ENCODE data around the gene RPE65.
"Not testable (repeated sequence)": the region's sequence is repeated elsewhere in the genome, so short reads cannot be mapped to it uniquely, and the experiment has no call there.

Gene RPE65

DNA sequence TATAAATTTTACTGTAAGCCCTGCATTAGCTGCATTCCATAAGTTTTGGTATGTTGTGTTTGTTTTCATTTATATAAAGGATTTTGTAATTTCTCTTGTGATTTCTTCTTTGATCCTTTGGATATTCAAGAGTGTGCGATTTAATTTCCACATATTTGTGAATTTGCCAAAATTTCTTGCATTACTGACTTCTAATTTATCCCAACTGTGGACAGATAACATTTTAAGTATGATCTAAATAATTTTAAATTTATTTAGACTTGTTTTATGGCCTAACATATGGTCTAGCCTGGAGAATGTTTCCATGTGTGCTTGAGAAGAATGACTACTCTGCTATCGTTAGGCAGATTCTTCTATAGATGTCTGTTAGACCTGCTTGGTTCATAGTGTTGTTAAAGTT lies 23.2 kb downstream of the RPE65 start:
- no CpG with 5 or more reads among the region's 2 CpGs for WGBS (ENCODE audit: insufficient coverage, insufficient read length)
- Histone ChIP-seq H3K4me3 (ENCODE audit: low read length) (no peak overlapping the region), H3K4me1 (ENCODE audit: control insufficient read depth, insufficient read depth, low read length) (no peaks in the 10 kb centered on the region), H3K27me3 (ENCODE audit: control insufficient read depth, insufficient read depth, low read length) (no peaks in the 10 kb centered on the region), H3K27ac (ENCODE audit: low read length) (no peak overlapping the region), H3K36me3 (ENCODE audit: control insufficient read depth, insufficient read depth, low read length) (no peaks in the 10 kb centered on the region), H3K9me3 (ENCODE audit: control insufficient read depth, insufficient read depth, low read length) (no peaks in the 10 kb centered on the region)
- DNase-seq (ENCODE audit: low read depth, low spot score) = no peak

DNA sequence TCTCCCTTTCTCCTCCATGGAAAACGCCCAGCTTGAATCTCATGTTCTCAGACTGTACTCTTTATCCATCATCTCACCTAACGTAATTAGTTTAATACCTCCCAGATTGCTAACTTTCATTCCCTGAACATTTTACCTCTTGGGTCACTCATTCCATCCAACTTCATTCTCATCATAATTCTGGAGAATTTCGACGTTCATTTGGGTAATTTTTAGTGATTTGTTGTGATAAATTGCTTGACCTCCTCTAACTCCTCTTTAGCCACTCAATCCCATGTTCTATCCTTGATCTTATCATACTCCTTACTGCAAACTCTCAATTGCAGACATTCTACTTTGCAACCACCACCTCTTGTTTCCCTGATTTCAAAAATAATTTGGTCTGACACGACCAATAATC lies 28.4 kb downstream of the RPE65 start:
- 100% methylated on average over 1 of the region's 5 CpGs for WGBS (ENCODE audit: insufficient coverage, insufficient read length)
- DNase-seq (ENCODE audit: low read depth, low spot score) = no peak

DNA sequence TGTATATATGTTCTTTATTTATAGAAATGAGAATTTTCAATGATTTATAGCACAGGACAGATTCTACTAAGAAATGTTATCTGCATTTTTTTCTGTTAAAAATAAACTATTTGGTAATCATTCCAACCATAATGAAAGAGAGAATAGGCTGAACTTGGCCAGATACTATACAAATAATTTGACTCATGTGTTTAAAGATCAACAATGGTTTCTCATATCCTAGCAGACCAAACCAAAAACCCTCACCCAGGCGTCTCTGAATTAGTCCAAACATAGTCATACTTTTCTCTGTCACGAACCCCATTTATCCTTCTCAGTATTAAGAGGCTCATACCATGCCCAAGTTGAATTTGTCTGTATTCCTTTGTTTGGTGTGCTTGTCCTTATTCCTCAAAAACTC lies 40.3 kb downstream of the RPE65 start:
- DNase-seq (ENCODE audit: low read depth, low spot score) = no peak
- H3K36me3 ChIP-seq (ENCODE audit: control insufficient read depth, insufficient read depth, low read length) = no peaks in the 10 kb centered on the region
- no CpG with 5 or more reads among the region's 2 CpGs for WGBS (ENCODE audit: insufficient coverage, insufficient read length)
- no peaks in the 10 kb centered on the region for H3K9me3 ChIP-seq (ENCODE audit: control insufficient read depth, insufficient read depth, low read length)
- H3K27ac ChIP-seq (ENCODE audit: low read length) = no peak overlapping the region
- H3K4me3 ChIP-seq (ENCODE audit: low read length) = no peak overlapping the region
- H3K4me1 ChIP-seq (ENCODE audit: control insufficient read depth, insufficient read depth, low read length) = no peaks in the 10 kb centered on the region
- H3K27me3 ChIP-seq (ENCODE audit: control insufficient read depth, insufficient read depth, low read length) = no peaks in the 10 kb centered on the region

More for the DNA sequence above, 28.4 kb downstream of the RPE65 start:
- H3K27ac ChIP-seq (ENCODE audit: low read length) = no peak overlapping the region
- H3K9me3 ChIP-seq (ENCODE audit: control insufficient read depth, insufficient read depth, low read length) = no peaks in the 10 kb centered on the region
- H3K36me3 ChIP-seq (ENCODE audit: control insufficient read depth, insufficient read depth, low read length) = no peaks in the 10 kb centered on the region
- no peaks in the 10 kb centered on the region for H3K4me1 ChIP-seq (ENCODE audit: control insufficient read depth, insufficient read depth, low read length)
- H3K27me3 ChIP-seq (ENCODE audit: control insufficient read depth, insufficient read depth, low read length) = no peaks in the 10 kb centered on the region
- H3K4me3 ChIP-seq (ENCODE audit: low read length) = no peak overlapping the region

DNA sequence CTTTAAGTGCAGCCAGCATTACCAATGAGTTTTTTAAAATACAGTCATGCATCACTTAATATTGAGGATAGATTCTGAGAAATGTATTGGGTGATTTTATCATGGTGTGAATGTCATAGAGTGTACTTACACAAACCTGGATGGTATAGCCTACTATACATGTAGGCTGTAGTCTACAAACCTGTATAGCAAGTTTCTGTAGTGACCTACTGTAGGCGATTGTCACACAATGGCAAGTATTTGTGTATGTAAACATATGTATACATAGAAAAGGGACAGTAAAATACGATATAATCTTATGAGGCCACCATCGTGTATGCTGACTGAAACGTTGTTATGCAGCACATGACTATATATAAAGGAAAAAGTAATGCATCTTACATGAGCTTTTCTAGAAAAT lies 48.2 kb downstream of the RPE65 start:
- H3K27ac ChIP-seq (ENCODE audit: low read length) = no peak overlapping the region
- no peak for DNase-seq (ENCODE audit: low read depth, low spot score)
- no CpG with 5 or more reads among the region's 4 CpGs for WGBS (ENCODE audit: insufficient coverage, insufficient read length)
- no peak overlapping the region for H3K4me3 ChIP-seq (ENCODE audit: low read length)
- H3K36me3 ChIP-seq (ENCODE audit: control insufficient read depth, insufficient read depth, low read length) = no peaks in the 10 kb centered on the region
- H3K9me3 ChIP-seq (ENCODE audit: control insufficient read depth, insufficient read depth, low read length) = no peaks in the 10 kb centered on the region
- no peaks in the 10 kb centered on the region for H3K4me1 ChIP-seq (ENCODE audit: control insufficient read depth, insufficient read depth, low read length)
- H3K27me3 ChIP-seq (ENCODE audit: control insufficient read depth, insufficient read depth, low read length) = no peaks in the 10 kb centered on the region

DNA sequence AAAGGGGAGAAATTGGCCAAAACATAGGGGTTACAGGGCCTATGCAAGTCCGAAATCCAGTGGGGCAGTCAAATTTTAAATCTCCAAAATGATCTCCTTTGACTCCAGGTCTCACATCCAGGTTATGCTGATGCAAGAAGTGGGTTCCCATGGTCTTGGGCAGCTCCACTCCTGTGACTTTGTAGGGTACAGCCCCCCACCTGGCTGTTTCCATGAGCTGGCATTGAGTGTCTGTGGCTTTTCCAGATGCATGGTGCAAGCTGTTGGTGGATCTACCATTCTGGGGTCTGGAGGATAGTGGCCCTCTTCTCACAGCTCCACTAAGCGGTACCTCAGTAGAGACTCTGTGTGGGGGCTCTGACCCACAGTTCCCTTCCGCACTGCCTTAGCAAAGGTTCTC lies 54.2 kb downstream of the RPE65 start:
- not testable (repeated sequence) for H3K36me3 ChIP-seq (ENCODE audit: control insufficient read depth, insufficient read depth, low read length); DNase-seq (ENCODE audit: low read depth, low spot score); H3K27ac ChIP-seq (ENCODE audit: low read length); H3K27me3 ChIP-seq (ENCODE audit: control insufficient read depth, insufficient read depth, low read length); H3K4me3 ChIP-seq (ENCODE audit: low read length); H3K4me1 ChIP-seq (ENCODE audit: control insufficient read depth, insufficient read depth, low read length); H3K9me3 ChIP-seq (ENCODE audit: control insufficient read depth, insufficient read depth, low read length)
- no CpG with 5 or more reads among the region's 3 CpGs for WGBS (ENCODE audit: insufficient coverage, insufficient read length)

DNA sequence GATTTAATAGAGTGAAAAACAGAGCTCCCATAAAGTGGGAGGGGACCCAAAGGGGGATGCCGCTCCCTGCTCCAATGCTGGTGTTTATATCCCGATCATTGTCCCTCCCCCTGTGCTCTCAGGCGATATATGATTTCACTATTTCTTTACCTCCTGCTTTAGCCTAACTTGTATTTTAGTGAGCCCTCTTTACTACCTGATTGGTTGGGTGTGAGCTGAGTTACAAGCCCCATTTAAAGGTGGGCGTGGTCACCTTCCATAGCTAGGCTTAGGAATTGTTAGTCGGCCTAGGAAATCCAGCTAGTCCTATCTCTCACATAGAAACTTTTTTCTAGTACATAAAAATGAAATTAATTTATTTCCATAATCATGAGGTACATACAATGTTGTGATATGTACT lies 57.3 kb downstream of the RPE65 start:
- not testable (repeated sequence) for DNase-seq (ENCODE audit: low read depth, low spot score); H3K4me3 ChIP-seq (ENCODE audit: low read length); H3K27ac ChIP-seq (ENCODE audit: low read length); H3K36me3 ChIP-seq (ENCODE audit: control insufficient read depth, insufficient read depth, low read length); H3K4me1 ChIP-seq (ENCODE audit: control insufficient read depth, insufficient read depth, low read length); H3K27me3 ChIP-seq (ENCODE audit: control insufficient read depth, insufficient read depth, low read length); H3K9me3 ChIP-seq (ENCODE audit: control insufficient read depth, insufficient read depth, low read length)
- WGBS (ENCODE audit: insufficient coverage, insufficient read length) = no CpG with 5 or more reads among the region's 5 CpGs

DNA sequence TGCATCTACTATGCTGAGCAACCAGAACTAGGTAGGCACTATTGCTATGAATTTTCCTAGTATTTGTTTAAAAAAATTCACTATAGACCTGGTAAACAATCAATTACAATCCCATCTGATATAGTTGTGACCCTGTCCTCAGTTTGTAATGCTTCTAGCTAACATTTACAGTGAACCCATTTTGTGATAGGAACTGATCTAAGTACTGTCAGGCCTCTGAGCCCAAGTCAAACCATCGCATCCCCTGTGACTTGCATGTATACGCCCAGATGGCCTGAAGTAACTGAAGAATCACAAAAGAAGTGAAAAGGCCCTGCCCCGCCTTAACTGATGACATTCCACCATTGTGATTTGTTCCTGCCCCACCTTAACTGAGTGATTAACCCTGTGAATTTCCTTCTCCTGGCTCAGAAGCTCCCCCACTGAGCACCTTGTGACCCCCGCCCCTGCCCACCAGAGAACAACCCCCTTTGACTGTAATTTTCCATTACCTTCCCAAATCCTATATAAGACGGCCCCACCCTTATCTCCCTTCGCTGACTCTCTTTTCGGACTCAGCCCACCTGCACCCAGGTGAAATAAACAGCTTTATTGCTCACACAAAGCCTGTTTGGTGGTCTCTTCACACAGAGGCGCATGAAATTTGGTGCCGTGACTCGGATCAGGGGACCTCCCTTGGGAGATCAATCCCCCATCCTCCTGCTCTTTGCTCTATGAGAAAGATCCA lies 63.8 kb downstream of the RPE65 start:
- DNase-seq (ENCODE audit: low read depth, low spot score); H3K9me3 ChIP-seq (ENCODE audit: control insufficient read depth, insufficient read depth, low read length); H3K36me3 ChIP-seq (ENCODE audit: control insufficient read depth, insufficient read depth, low read length); H3K4me1 ChIP-seq (ENCODE audit: control insufficient read depth, insufficient read depth, low read length); H3K27me3 ChIP-seq (ENCODE audit: control insufficient read depth, insufficient read depth, low read length); H3K4me3 ChIP-seq (ENCODE audit: low read length); H3K27ac ChIP-seq (ENCODE audit: low read length): not testable (repeated sequence)
- WGBS (ENCODE audit: insufficient coverage, insufficient read length) = no CpG with 5 or more reads among the region's 10 CpGs

DNA sequence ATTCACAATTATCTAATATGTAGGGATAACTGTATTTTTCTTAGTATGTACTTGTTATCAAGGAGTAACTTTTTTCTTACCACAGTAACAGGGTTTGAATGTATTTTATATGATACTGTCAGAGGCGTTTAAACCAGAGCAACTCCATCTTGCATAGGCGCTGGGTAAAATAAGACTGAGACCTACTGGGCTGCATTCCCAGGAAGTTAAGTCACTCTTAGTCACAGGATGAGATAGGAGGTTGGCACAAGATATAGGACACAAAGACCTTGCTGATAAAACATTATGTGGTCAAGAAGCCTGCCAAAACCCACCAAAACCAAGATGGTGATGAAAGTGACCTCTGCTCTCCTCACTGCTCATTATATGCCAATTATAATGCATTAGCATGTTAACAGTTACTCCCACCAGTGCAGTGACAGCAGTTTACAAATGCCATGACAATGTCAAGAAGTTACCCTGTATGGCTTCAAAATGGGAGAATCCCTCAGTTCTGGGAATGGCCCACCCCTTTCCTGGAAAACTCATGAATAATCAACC lies 64.8 kb downstream of the RPE65 start:
- H3K4me3 ChIP-seq (ENCODE audit: low read length) = no peak overlapping the region
- H3K9me3 ChIP-seq (ENCODE audit: control insufficient read depth, insufficient read depth, low read length) = no peaks in the 10 kb centered on the region
- no peaks in the 10 kb centered on the region for H3K27me3 ChIP-seq (ENCODE audit: control insufficient read depth, insufficient read depth, low read length)
- H3K36me3 ChIP-seq (ENCODE audit: control insufficient read depth, insufficient read depth, low read length) = no peaks in the 10 kb centered on the region
- H3K27ac ChIP-seq (ENCODE audit: low read length) = no peak overlapping the region
- DNase-seq (ENCODE audit: low read depth, low spot score) = no peak
- WGBS (ENCODE audit: insufficient coverage, insufficient read length) = no CpG with 5 or more reads among the region's 2 CpGs
- no peaks in the 10 kb centered on the region for H3K4me1 ChIP-seq (ENCODE audit: control insufficient read depth, insufficient read depth, low read length)

DNA sequence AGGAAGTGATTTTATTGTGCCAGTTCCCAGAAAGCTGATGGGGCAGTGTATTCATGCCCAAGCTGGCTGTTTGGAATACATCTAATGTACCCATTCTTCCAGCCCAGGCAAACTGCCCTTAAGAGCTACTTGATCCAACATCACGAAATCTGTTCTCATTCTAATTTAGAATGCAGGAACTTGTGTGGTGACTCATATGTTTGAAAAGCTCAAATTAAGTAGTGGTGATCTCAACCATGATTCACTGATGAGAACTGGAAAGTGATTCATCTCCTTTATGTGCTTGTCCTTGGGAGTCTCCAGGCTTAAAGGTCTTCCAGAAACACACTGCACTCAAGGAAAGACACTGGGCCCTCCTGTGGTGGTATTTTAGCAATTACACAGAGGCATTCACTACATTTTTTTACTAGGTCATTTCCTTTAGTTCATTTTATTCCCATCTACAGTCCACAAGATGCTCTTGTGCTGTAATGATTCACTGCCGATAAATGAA lies 65.4 kb downstream of the RPE65 start:
- H3K27ac ChIP-seq (ENCODE audit: low read length) = no peak overlapping the region
- H3K27me3 ChIP-seq (ENCODE audit: control insufficient read depth, insufficient read depth, low read length) = no peaks in the 10 kb centered on the region
- WGBS (ENCODE audit: insufficient coverage, insufficient read length) = no CpG with 5 or more reads among the region's 2 CpGs
- H3K4me1 ChIP-seq (ENCODE audit: control insufficient read depth, insufficient read depth, low read length) = no peaks in the 10 kb centered on the region
- DNase-seq (ENCODE audit: low read depth, low spot score) = no peak
- no peaks in the 10 kb centered on the region for H3K36me3 ChIP-seq (ENCODE audit: control insufficient read depth, insufficient read depth, low read length)
- no peak overlapping the region for H3K4me3 ChIP-seq (ENCODE audit: low read length)
- no peaks in the 10 kb centered on the region for H3K9me3 ChIP-seq (ENCODE audit: control insufficient read depth, insufficient read depth, low read length)

DNA sequence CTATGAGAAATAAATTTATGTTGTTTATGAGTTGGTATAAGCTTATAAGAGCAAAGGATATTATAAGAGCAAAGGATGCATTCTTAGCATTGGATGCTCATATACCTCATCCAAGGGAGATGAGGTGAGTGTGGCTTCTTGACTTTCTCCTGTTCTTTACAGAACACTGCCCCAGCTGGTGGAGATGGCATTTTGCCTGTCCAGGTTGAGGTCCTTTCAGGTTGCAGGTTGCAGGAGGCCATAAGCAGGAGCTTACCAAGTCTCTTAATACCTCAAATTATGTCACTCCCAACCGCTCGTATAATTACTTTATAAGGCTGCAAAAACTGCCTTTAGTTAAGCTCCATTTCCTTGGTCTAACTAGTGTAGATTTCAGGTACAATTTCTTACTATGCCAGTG lies 66.7 kb downstream of the RPE65 start:
- Histone ChIP-seq H3K9me3 (ENCODE audit: control insufficient read depth, insufficient read depth, low read length) (no peaks in the 10 kb centered on the region), H3K4me1 (ENCODE audit: control insufficient read depth, insufficient read depth, low read length) (no peaks in the 10 kb centered on the region), H3K27me3 (ENCODE audit: control insufficient read depth, insufficient read depth, low read length) (no peaks in the 10 kb centered on the region), H3K4me3 (ENCODE audit: low read length) (no peak overlapping the region), H3K36me3 (ENCODE audit: control insufficient read depth, insufficient read depth, low read length) (no peaks in the 10 kb centered on the region), H3K27ac (ENCODE audit: low read length) (no peak overlapping the region)
- no peak for DNase-seq (ENCODE audit: low read depth, low spot score)
- WGBS (ENCODE audit: insufficient coverage, insufficient read length) = no CpG with 5 or more reads among the region's 2 CpGs

DNA sequence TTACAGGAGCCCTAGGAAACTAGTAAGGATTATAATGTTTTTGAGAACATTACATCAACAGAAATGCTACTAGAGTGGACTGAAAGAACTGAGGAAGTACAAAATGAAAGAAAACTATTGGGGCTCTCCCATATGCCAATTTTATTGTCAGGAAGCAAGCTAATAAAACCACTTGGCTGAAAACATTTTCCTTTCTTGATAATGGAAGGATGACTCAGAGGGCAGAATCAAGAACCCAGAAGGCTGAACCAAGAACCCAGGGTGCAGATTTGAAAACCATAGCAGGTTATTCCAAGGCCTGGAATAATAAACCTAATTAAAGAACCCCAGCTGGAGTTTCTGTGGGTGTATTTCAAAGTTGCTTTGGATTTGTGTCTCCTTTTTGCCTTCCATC lies 70.7 kb downstream of the RPE65 start:
- no peak overlapping the region for H3K27ac ChIP-seq (ENCODE audit: low read length)
- no peak for DNase-seq (ENCODE audit: low read depth, low spot score)
- H3K9me3 ChIP-seq (ENCODE audit: control insufficient read depth, insufficient read depth, low read length) = no peaks in the 10 kb centered on the region
- no peaks in the 10 kb centered on the region for H3K36me3 ChIP-seq (ENCODE audit: control insufficient read depth, insufficient read depth, low read length)
- H3K27me3 ChIP-seq (ENCODE audit: control insufficient read depth, insufficient read depth, low read length) = no peaks in the 10 kb centered on the region
- no peaks in the 10 kb centered on the region for H3K4me1 ChIP-seq (ENCODE audit: control insufficient read depth, insufficient read depth, low read length)
- no peak overlapping the region for H3K4me3 ChIP-seq (ENCODE audit: low read length)
